H1 (cell line): ENCODE results near the gene PRDX5. TPM values are rescaled to one million over a fixed set of nuclear protein-coding genes. Genes with fewer than 3 reads are reported as not detected.
A peak's percentile ranks its signal among the peaks of the same experiment; 100 is the strongest.

Source experiments
- CTCF ChIA-PET: fragments of 300-600 bp; sonication (Branson Sonifier 250); formaldehyde crosslinking; loops from one replicate; lab custom pipeline; 2021; ENCODE audit not compliant: partially characterized antibody; lab: Charles Lee
- POLR2A ChIA-PET: fragments of 300-600 bp; sonication (Branson Sonifier 250); formaldehyde crosslinking; loops from one replicate; lab custom pipeline; 2021; ENCODE audit warnings: inconsistent platforms; ENCODE audit not compliant: partially characterized antibody; lab: Charles Lee
- DNase-seq, 2 experiments: peaks; one replicate each; pipeline versions ENCODE4 v3.0.0 to v3.0.0-alpha.2; 2010 to 2022; ENCODE audit warnings: low spot score in 2 of 2, low read depth in 1 of 2, mixed read lengths in 1 of 2
- FAIRE-seq: peaks from 2 replicates; lab custom pipeline; 2011; peaks lifted over from hg19 to GRCh38; lab: Jason Lieb, UNC
- H2AFZ ChIP-seq: 2 replicates; pipeline ENCODE4 v1.8.1; 2012; ENCODE audit warnings: low read length, inconsistent platforms
- H2AK5ac ChIP-seq: 2 replicates; pipeline ENCODE4 v1.6.1; 2013; ENCODE audit warnings: low read depth, low read length
- H2BK120ac ChIP-seq: replicated peaks from 2 replicates; pipeline ENCODE3; 2013; ENCODE audit warnings: low read depth, low read length, inconsistent platforms
- H2BK12ac ChIP-seq: 2 replicates; pipeline ENCODE4 v1.6.1; 2013; ENCODE audit warnings: low read depth, low read length
- H2BK15ac ChIP-seq: 2 replicates; pipeline ENCODE4 v1.6.1; 2013; ENCODE audit warnings: low read length
- H2BK20ac ChIP-seq: 2 replicates; pipeline ENCODE4 v1.6.1; 2013; ENCODE audit warnings: low read length
- H2BK5ac ChIP-seq: 2 replicates; pipeline ENCODE4 v1.6.1; 2013; ENCODE audit warnings: low read depth, low read length
- H3K14ac ChIP-seq: 2 replicates; pipeline ENCODE4 v1.6.1; 2013; ENCODE audit warnings: inconsistent platforms; ENCODE audit not compliant: insufficient read length
- H3K18ac ChIP-seq: 2 replicates; pipeline ENCODE4 v1.6.1; 2013; ENCODE audit warnings: low read length; ENCODE audit errors: extremely low read depth
- H3K23ac ChIP-seq: 2 replicates; pipeline ENCODE4 v1.6.1; 2013; ENCODE audit warnings: inconsistent platforms; ENCODE audit not compliant: insufficient read length
- H3K23me2 ChIP-seq: 2 replicates; pipeline ENCODE4 v1.6.1; 2013; ENCODE audit warnings: low read depth, low read length
- H3K27ac ChIP-seq: 2 replicates; pipeline ENCODE4 v1.6.1; 2011; ENCODE audit warnings: low read depth, low read length, inconsistent platforms
- H3K27me3 ChIP-seq, 4 experiments: replicated peaks in 1 of 4; 1 replicate in 1 of 4; 2 replicates in 3 of 4; pipeline versions ENCODE4 v1.6.1 to v1.8.1; 2011 to 2013; ENCODE audit warnings: low read length in 3 of 4, mild to moderate bottlenecking in 3 of 4, inconsistent platforms in 2 of 4, mixed read lengths in 2 of 4, moderate library complexity in 1 of 4; ENCODE audit not compliant: control insufficient read depth in 3 of 4, insufficient read depth in 3 of 4; ENCODE audit errors: extremely low read depth in 1 of 4
- H3K36me3 ChIP-seq, 4 experiments: 2 replicates each; pipeline versions ENCODE4 v1.6.1 to v1.8.1; 2011 to 2013; ENCODE audit warnings: mild to moderate bottlenecking in 4 of 4, low read length in 3 of 4, moderate library complexity in 2 of 4, control low read depth in 1 of 4, inconsistent platforms in 1 of 4; ENCODE audit not compliant: insufficient read depth in 4 of 4, control insufficient read depth in 2 of 4
- H3K4ac ChIP-seq: replicated peaks from 2 replicates; pipeline ENCODE3; 2013; ENCODE audit warnings: low read length, low read depth, mixed read lengths, inconsistent platforms; ENCODE audit not compliant: insufficient read length
- H3K4me1 ChIP-seq, 4 experiments: replicated peaks in 1 of 4; 1 replicate in 1 of 4; 2 replicates in 3 of 4; pipeline versions ENCODE4 v1.6.1 to v1.8.1; 2011 to 2013; ENCODE audit warnings: low read length in 3 of 4, inconsistent platforms in 2 of 4, mixed read lengths in 1 of 4; ENCODE audit not compliant: insufficient read depth in 4 of 4, control insufficient read depth in 3 of 4
- H3K4me2 ChIP-seq, 2 experiments: 2 replicates each; pipeline versions ENCODE4 v1.6.1 to v1.8.1; 2011 to 2013; ENCODE audit warnings: low read depth in 2 of 2, low read length in 2 of 2, control low read depth in 1 of 2, inconsistent platforms in 1 of 2, mild to moderate bottlenecking in 1 of 2; ENCODE audit not compliant: insufficient read depth in 1 of 2
- H3K4me3 ChIP-seq, 4 experiments: fragments of 200-600, 300-600 bp in 1 of 4; sonication (generic), shearing (Covaris generic), sonication (Bioruptor Twin) in 1 of 4; 2 replicates each; pipeline versions ENCODE4 v1.5.1 to v1.8.1; 2011 to 2016; ENCODE audit warnings: low read length in 4 of 4, low read depth in 3 of 4, control low read depth in 2 of 4, inconsistent platforms in 2 of 4, mild to moderate bottlenecking in 2 of 4, mixed read lengths in 1 of 4, moderate library complexity in 1 of 4; ENCODE audit not compliant: insufficient read depth in 2 of 4; ENCODE audit errors: extremely low read depth in 1 of 4
- H3K56ac ChIP-seq: replicated peaks from 2 replicates; pipeline ENCODE3; 2013; ENCODE audit warnings: low read depth, mild to moderate bottlenecking, mixed read lengths, low read length, inconsistent platforms; ENCODE audit not compliant: insufficient read length
- H3K79me1 ChIP-seq: 2 replicates; pipeline ENCODE4 v1.6.1; 2013; ENCODE audit warnings: low read depth, low read length, control low read depth
- H3K79me2 ChIP-seq, 2 experiments: 2 replicates each; pipeline versions ENCODE4 v1.6.1 to v1.8.1; 2012 to 2013; ENCODE audit warnings: low read length in 2 of 2, mild to moderate bottlenecking in 2 of 2, inconsistent platforms in 1 of 2; ENCODE audit not compliant: insufficient read depth in 2 of 2, control insufficient read depth in 1 of 2
- H3K9ac ChIP-seq, 4 experiments: replicated peaks in 1 of 4; 1 replicate in 1 of 4; 2 replicates in 3 of 4; pipeline versions ENCODE4 v1.6.1 to v1.8.1; 2011 to 2013; ENCODE audit warnings: low read depth in 3 of 4, low read length in 3 of 4, control low read depth in 2 of 4, mild to moderate bottlenecking in 2 of 4, moderate library complexity in 2 of 4, inconsistent platforms in 1 of 4; ENCODE audit errors: extremely low read depth in 1 of 4
- H3K9me3 ChIP-seq, 2 experiments: 2 replicates each; pipeline versions ENCODE4 v1.6.1 to v1.8.1; 2012 to 2013; ENCODE audit warnings: mild to moderate bottlenecking in 2 of 2, moderate library complexity in 2 of 2, control low read depth in 1 of 2, inconsistent platforms in 1 of 2, low read depth in 1 of 2, low read length in 1 of 2, mixed read lengths in 1 of 2; ENCODE audit not compliant: insufficient read depth in 2 of 2
- H4K20me1 ChIP-seq, 2 experiments: replicated peaks in 1 of 2; 2 replicates each; pipeline versions ENCODE3 to v1.8.1; 2011 to 2013; ENCODE audit warnings: inconsistent platforms in 2 of 2, low read length in 2 of 2, mild to moderate bottlenecking in 1 of 2; ENCODE audit not compliant: insufficient read depth in 2 of 2, control insufficient read depth in 1 of 2
- H4K5ac ChIP-seq: 2 replicates; pipeline ENCODE4 v1.6.1; 2013; ENCODE audit warnings: low read length, low read depth, mixed read lengths, inconsistent platforms; ENCODE audit not compliant: insufficient read length
- H4K8ac ChIP-seq: 2 replicates; pipeline ENCODE4 v1.8.0; 2013; ENCODE audit warnings: mild to moderate bottlenecking, moderate library complexity, low read length, inconsistent platforms; ENCODE audit not compliant: insufficient read depth; ENCODE audit errors: extremely low read depth
- H4K91ac ChIP-seq: replicated peaks from 2 replicates; pipeline ENCODE3; 2013; ENCODE audit warnings: low read length, mixed read lengths, inconsistent platforms; ENCODE audit not compliant: insufficient read length
- CTCF ChIP-seq, 3 experiments: IDR thresholded peaks; 1 replicate in 2 of 3; 2 replicates in 1 of 3; pipeline versions ENCODE4 v1.5.1 to v1.6.1; 2011; ENCODE audit warnings: low read length in 3 of 3, mild to moderate bottlenecking in 3 of 3, inconsistent platforms in 2 of 3, low read depth in 1 of 3, moderate library complexity in 1 of 3; ENCODE audit not compliant: insufficient read depth in 1 of 3; ENCODE audit errors: control extremely low read depth in 1 of 3
- KDM1A ChIP-seq: fragments of 200-600, 300-600 bp; sonication (generic); IDR thresholded peaks from 2 replicates; pipeline ENCODE4 v1.7.1; 2016; ENCODE audit warnings: mild to moderate bottlenecking, low read length, borderline replicate concordance
- WGBS, 2 experiments: shearing (Covaris generic) in 1 of 2; methylation state at CpG; one replicate each; pipeline versions ENCODE4 v1.1.6 to v1.1.7; 2013 to 2015; ENCODE audit warnings: low lambda C conversion rate in 2 of 2, mixed read lengths in 2 of 2, inconsistent platforms in 1 of 2, low coverage in 1 of 2, missing lambda C conversion rate in 1 of 2; ENCODE audit not compliant: insufficient replicate concordance in 2 of 2, insufficient coverage in 1 of 2, insufficient read length in 1 of 2; ENCODE audit errors: extremely low coverage in 1 of 2, missing lambda C conversion rate in 1 of 2; 5-methylcytosine and 5-hydroxymethylcytosine counted together
- polyA plus RNA-seq, 7 experiments: library from polyadenylated mRNA; depleted of rRNA in 3 of 7; stranded (reverse) in 5 of 7; unstranded in 2 of 7; fragments of >200 nt in 5 of 7; fragments of 200-250 nt in 2 of 7; gene quantifications; 1 replicate in 5 of 7; 2 replicates in 1 of 7; 4 replicates in 1 of 7; pipeline versions ENCODE4 v1.2.1 to v1.2.3, GENCODE V29; 2011 to 2013; ENCODE audit warnings: missing spikeins in 2 of 7, mixed read lengths in 2 of 7
- total RNA-seq: library from RNA; stranded (reverse); fragmentation: NEBNext Ultra II Directional; extraction: Animal tissue kit (Norgen Biotek cat#: 25700); gene quantifications from 2 replicates; pipeline ENCODE4 v1.2.1, GENCODE V29; 2021

Gene PRDX5
- total and polyA plus RNA-seq, 2 of the 8 experiments (the other 6 are each of a cell fraction or from before 2014, with no cell fraction given) = 201 to 582 TPM

GRCh38 chr11:64327375-64327774, 9.5 kb downstream of the PRDX5 start:
- ChIA-PET CTCF (interaction anchor here (0.5 to 37.6 kb wide), 4 partner anchors 17 to 1557 kb away, joined by 3 to 614 read pairs (median 206); partner anchors contain the start of genes CATSPERZ, CCDC88B, ESRRA and PRDX5), POLR2A (interaction anchor here (0.6 kb wide), 1 partner anchor 29 kb away, joined by 3 read pairs; no protein-coding TSS in a partner anchor)
- Histone ChIP-seq H3K4me2 (no peak overlapping the region), H3K4ac (no peak overlapping the region), H2AK5ac (no peak overlapping the region), H3K79me1 (no peaks in the 10 kb centered on the region), H2BK120ac (no peak overlapping the region), H3K56ac (no peak overlapping the region), H3K36me3 (no peaks in the 10 kb centered on the region), H2BK12ac (no peak overlapping the region), H2BK20ac (no peak overlapping the region), H3K14ac (no peak overlapping the region), H3K27ac (no peak overlapping the region), H4K8ac (no peak overlapping the region), H4K20me1 (peaks cover 0 to 5% of the 10 kb centered on the region in 2 experiments), H3K9me3 (no peaks in the 10 kb centered on the region), H3K18ac (no peak overlapping the region), H4K5ac (no peak overlapping the region), H3K27me3 (no peaks in the 10 kb centered on the region), H2AFZ (no peak overlapping the region), H3K23ac (no peak overlapping the region), H3K4me1 (peaks cover 0 to 16% (median 9%) of the 10 kb centered on the region in 4 experiments; a peak in 6 of 7 replicates), H3K9ac (no peak overlapping the region), H3K79me2 (no peaks in the 10 kb centered on the region), H2BK15ac (no peak overlapping the region), H2BK5ac (no peak overlapping the region), H3K4me3 (no peak overlapping the region), H3K23me2 (peaks cover 2% of the 10 kb centered on the region; the same call in 1 of the 2 replicates), H4K91ac (no peak overlapping the region)
- DNase-seq = no peak
- FAIRE-seq = no peak
- 93% methylated on average over 2 of the region's 2 CpGs; no CpG with 5 or more reads in 1 of the 2 experiments for WGBS, 2 experiments
- TF ChIP-seq CTCF (IDR thresholded peaks at IDR 0.05; ENCODE audit: control extremely low read depth in 1 of 3, insufficient read depth in 1 of 3, low read depth in 1 of 3, low read length in 3 of 3) (no peak), KDM1A (0 out of 2 replicates have a peak, but pooled peaks have one; percentile 36)
